Hepatocyte (in vitro differentiated cells): ENCODE measurements around the gene PTPRO.

Experiments
- CTCF ChIP-seq: fragments of 200-600 bp; sonication (generic); IDR thresholded peaks from 2 replicates; pipeline ENCODE4 v1.5.1; 2016; ENCODE audit warnings: antibody characterized with exemption, mild to moderate bottlenecking; ENCODE audit not compliant: poor library complexity
- EZH2 ChIP-seq: fragments of 200-600 bp; sonication (generic); IDR thresholded peaks from 2 replicates; pipeline ENCODE4 v1.6.1; 2016; ENCODE audit warnings: antibody characterized with exemption, mild to moderate bottlenecking, borderline replicate concordance
- EZH2phosphoT487 ChIP-seq: fragments of 200-600 bp; sonication (generic); IDR thresholded peaks from one replicate; pipeline ENCODE4 v1.6.1; 2018; ENCODE audit warnings: antibody characterized with exemption, mild to moderate bottlenecking, low read depth, moderate library complexity; ENCODE audit not compliant: unreplicated experiment, severe bottlenecking

GRCh38 chr12:15488481-15488880, 166.2 kb downstream of the PTPRO start:
- TF ChIP-seq CTCF: no peak
- no peak for TF ChIP-seq EZH2
- no peak for TF ChIP-seq EZH2phosphoT487
